Fibroblast of mammary gland (primary cell): ENCODE results near the gene PPOX.

Experiments used
- DNase-seq: peaks from one replicate; pipeline ENCODE4 v3.0.0-alpha.2; 2010; ENCODE audit warnings: low read depth
- H3K4me3 ChIP-seq: 2 replicates; pipeline ENCODE4 v1.5.1; 2011; ENCODE audit warnings: low read depth, mild to moderate bottlenecking, low read length, moderate library complexity; ENCODE audit not compliant: control insufficient read depth
- CTCF ChIP-seq: conservative IDR thresholded peaks from 2 replicates; pipeline ENCODE4 v1.5.1; 2011; ENCODE audit warnings: low read depth, low read length, inconsistent platforms; ENCODE audit not compliant: control insufficient read depth, insufficient read depth

Gene PPOX

GRCh38 chr1:161160671-161161145 lies 5.5 kb upstream of the PPOX start:
- DNase-seq = no peak
- TF ChIP-seq CTCF = no peak
- H3K4me3 ChIP-seq = no peak overlapping the region

- no peak overlapping the region for H3K4me3 ChIP-seq
- TF ChIP-seq CTCF = no peak
Observed at GRCh38 chr1:161161652-161162051, 4.6 kb upstream of the PPOX start.

GRCh38 chr1:161162052-161162451 lies 4.2 kb upstream of the PPOX start:
- no peak for DNase-seq
- TF ChIP-seq CTCF = no peak
- H3K4me3 ChIP-seq = no peak overlapping the region

More at GRCh38 chr1:161161652-161162051, 4.6 kb upstream of the PPOX start:
- DNase-seq = no peak

- TF ChIP-seq CTCF = no peak
- no peak overlapping the region for H3K4me3 ChIP-seq
- DNase-seq = no peak
Observed at GRCh38 chr1:161162806-161163205, 3.4 kb upstream of the PPOX start.

- H3K4me3 ChIP-seq = no peak overlapping the region
- no peak for TF ChIP-seq CTCF
- DNase-seq = no peak
Observed at GRCh38 chr1:161163793-161164192, 2.4 kb upstream of the PPOX start.

GRCh38 chr1:161164901-161165610 lies 1.2 kb upstream of the PPOX start:
- TF ChIP-seq CTCF = no peak
- H3K4me3 ChIP-seq = peak overlapping the region; percentile 81
- no peak for DNase-seq
